GM12892 (cell line): ENCODE data around the gene HSPB6.

Experiments used
- DNase-seq: peaks from one replicate; pipeline ENCODE4 v3.0.0; 2011; ENCODE audit not compliant: insufficient read length
- FAIRE-seq: peaks from 2 replicates; lab custom pipeline; 2011; peaks lifted over from hg19 to GRCh38; lab: Jason Lieb, UNC
- POLR2A ChIP-seq: IDR thresholded peaks from 2 replicates; pipeline ENCODE4 v1.6.1; 2011; ENCODE audit warnings: low read depth, low read length, control low read depth
- POLR2AphosphoS5 ChIP-seq: IDR thresholded peaks from 2 replicates; pipeline ENCODE4 v1.6.1; 2011; ENCODE audit warnings: low read depth, low read length, control low read depth
- TAF1 ChIP-seq: IDR thresholded peaks from 2 replicates; pipeline ENCODE4 v1.6.1; 2011; ENCODE audit warnings: low read depth, mild to moderate bottlenecking, control low read depth, low read length, borderline replicate concordance

HSPB6 gene

DNA sequence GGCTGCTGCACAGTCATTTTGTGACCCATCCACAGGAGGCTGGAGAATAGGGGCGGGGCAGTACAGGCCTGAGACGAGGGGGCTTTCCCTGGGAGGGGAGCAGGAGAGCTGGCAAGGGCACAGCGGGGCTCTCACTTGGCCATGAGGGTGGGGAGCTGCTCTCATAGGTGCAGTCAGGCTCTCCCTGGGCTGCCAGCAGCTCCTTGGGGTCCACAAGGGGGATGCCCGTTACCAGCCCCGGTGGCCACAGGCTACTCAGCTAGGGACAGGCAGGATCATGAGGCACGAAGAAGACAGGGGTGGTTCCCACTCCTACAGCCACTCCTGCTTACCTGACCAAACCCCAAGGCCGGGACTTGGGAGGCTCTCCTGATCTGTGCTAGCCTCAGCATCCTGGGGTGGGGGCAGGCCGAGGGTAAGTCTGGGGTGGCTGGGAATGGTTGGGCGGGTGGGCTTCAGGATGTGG lies 35.0 kb upstream of the HSPB6 start:
- FAIRE-seq, result no peak
- TF ChIP-seq TAF1 (no peak), POLR2AphosphoS5 (no peak), POLR2A (no peak)
- no peak for DNase-seq

DNA sequence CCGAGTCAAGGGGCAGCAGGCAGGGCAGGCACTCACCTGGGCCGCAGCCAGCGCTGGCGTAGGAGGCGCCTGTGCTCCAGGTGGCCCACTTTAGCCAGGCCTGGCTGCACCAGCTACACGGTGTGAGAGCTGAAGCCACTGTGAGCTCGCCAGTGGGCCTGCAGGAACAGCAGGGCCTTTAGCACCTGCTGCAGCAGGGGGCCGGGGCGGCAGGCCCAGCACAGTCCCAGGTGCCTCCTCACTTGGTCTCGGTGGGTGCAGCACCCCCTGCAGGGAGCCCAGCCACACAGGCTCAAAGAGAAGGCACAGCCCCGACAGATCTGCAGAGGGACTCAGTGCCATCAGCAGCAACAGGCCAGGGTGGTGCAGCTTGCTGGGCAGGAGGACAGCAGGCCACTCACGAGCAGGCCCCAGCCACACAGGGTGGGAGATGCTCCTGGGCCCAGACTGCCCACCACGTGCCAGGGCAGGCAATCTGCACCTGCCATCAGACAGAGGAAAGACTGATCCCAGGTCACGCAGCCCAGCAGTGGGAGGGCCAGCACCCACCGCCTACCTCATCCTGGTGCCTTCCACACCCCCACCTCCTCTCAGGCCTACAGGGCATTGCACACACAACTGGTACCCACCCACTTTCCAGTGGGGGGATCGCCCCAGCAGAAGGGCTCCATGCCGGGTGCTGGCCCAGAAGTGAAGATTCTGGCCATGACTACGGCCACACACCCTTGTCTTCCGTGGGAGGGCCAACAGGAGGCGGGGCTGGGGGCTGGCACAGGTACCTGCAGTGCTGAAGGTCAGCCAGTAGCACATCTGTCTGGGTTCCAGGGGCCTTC lies 34.4 kb upstream of the HSPB6 start:
- FAIRE-seq, result no peak
- TF ChIP-seq TAF1, result no peak
- no peak for TF ChIP-seq POLR2AphosphoS5
- TF ChIP-seq POLR2A, result no peak
- DNase-seq, result no peak

DNA sequence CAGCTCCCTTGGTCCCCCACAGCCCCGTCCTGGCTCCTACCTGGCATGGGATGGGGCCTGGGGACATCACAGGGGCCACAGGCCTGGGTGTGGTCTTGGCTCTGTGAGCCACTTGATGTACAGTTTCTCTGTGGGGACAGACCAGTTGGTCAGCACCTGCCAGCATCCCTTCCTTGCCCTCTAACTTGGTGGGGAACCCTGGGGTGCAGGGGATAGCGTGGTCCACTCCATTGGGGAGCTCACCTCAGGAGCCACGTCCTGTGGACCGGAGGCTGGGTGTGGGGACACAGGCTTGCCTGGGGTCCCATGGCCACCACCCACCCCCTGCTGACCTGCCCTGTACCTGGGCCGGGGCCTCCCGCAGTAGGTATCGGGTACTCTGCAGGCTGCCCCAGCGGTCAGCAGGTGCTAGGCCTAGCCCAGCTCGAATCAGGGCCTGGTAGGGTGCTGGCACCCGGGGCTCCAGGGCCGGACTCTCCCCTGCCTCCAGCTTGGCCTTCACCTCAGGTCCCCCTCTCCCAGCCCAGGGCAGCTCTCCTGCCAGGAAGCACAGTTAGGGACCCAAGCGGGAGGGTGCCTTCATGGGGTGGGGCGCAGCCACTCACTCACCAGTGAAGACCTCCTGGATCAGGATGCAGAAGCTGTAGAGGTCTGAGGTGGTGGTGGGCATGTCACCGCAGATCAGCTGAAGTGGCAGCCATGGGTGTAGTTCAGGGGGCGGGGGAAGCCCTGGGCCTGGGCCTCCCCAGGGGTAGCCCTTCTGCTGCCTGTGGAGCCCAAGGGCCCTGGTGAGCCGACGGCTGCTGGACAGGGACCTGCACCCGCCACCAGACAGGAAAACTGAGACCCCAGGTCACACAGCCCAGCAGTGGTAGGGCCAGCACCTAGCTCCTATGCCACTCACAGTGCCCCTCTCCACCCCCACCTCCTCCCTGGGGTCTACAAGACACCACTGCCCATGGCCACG lies 33.4 kb upstream of the HSPB6 start:
- DNase-seq (no peak), FAIRE-seq (no peak)

DNA sequence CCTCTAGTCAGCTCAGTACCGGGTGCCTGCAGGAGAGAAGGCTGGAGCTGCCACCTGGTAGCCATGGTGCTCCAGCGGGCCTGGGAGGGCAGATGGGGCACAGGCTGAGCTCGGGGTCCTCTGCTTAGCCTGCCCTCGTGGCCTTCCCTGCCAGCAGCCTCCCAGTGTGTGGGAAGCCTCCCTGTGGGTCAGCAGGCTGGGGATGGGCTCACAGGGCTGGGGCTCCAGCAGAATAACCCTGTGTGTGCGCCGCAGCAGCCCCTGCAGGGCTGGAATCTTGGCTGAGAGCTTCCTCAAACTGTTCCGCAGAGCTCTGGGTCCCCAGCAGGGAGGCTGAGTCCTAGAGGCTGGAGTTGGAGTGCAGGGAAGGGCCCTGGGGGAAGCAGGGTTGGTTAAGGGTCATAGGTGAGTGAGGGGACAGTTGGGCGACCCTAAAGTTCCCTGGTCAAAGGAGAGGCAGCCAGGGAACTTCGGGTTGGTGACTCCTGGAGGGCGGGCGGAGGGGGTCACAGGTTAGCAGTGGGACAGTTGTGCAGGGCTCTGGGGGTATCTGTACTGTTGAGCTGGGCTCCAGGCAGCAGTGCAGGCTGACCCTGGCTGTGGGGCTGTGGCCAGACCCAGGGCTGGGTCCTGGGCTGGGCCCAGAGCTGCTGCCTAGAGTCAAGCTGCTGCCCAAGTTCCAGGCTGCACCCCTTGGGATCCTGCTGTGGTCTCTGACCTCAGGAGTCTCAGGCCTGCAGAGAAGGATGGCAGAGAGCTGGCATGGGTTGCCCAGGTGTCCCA lies 32.6 kb upstream of the HSPB6 start:
- FAIRE-seq (no peak), DNase-seq (no peak)
- TF ChIP-seq TAF1 (no peak), POLR2A (no peak), POLR2AphosphoS5 (no peak)

More for the DNA sequence above, 33.4 kb upstream of the HSPB6 start:
- TF ChIP-seq POLR2AphosphoS5 (no peak), TAF1 (no peak), POLR2A (no peak)

DNA sequence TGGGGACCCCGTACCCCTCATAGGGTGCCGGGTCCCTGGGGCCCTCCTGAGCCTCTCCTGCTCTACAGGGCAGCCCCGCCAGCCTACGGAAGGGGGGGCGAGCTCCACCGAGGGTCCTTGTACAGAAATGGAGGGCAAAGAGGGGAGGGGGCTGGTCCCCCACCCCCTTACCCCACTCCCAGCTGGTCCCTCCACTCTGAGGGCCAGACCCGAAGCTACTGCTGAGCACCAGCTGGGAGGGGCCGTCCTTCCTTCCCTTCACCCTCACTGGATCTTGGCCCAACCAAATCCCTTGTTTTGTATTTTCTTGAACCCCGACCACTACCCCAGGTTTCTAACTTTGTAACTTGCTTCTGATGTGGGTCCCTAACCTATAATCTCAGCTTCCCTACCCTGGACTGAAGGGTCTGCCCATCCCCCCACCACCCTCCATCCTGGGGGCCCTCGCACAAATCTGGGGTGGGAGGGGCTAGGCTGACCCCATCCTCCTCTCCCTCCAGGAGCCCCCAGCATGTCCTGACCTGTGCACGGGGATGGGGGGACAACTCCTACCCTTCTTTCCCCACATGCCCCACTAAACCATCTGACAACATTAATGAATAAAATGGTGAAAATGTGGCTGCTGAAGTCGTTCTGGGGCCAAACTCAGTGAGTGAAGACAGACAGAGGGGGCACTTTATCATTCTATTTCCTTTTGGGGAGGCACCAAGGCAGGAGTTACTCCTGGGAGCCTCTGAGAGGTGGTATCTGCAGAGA lies 31.6 kb upstream of the HSPB6 start:
- TF ChIP-seq TAF1, result no peak
- TF ChIP-seq POLR2AphosphoS5, result no peak
- TF ChIP-seq POLR2A, result no peak
- FAIRE-seq (no peak), DNase-seq (no peak)

DNA sequence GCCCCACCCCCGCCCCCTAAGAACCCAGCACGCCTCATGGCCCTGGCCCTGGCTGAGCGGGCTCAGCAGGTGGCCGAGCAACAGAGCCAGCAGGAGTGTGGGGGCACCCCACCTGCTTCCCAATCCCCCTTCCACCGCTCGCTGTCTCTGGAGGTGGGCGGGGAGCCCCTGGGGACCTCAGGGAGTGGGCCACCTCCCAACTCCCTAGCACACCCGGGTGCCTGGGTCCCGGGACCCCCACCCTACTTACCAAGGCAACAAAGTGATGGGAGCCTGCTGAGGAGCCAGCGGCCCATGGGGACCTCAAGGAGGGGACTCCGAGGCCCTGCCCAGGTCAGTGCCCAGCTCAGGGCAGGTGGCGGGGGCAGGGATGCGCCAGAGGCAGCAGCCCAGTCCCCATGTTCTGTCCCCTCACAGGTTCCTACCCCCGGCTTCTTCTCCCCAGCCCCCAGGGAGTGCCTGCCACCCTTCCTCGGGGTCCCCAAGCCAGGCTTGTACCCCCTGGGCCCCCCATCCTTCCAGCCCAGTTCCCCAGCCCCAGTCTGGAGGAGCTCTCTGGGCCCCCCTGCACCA lies 30.5 kb upstream of the HSPB6 start:
- TF ChIP-seq POLR2AphosphoS5 (no peak), POLR2A (no peak), TAF1 (no peak)
- DNase-seq, result no peak

DNA sequence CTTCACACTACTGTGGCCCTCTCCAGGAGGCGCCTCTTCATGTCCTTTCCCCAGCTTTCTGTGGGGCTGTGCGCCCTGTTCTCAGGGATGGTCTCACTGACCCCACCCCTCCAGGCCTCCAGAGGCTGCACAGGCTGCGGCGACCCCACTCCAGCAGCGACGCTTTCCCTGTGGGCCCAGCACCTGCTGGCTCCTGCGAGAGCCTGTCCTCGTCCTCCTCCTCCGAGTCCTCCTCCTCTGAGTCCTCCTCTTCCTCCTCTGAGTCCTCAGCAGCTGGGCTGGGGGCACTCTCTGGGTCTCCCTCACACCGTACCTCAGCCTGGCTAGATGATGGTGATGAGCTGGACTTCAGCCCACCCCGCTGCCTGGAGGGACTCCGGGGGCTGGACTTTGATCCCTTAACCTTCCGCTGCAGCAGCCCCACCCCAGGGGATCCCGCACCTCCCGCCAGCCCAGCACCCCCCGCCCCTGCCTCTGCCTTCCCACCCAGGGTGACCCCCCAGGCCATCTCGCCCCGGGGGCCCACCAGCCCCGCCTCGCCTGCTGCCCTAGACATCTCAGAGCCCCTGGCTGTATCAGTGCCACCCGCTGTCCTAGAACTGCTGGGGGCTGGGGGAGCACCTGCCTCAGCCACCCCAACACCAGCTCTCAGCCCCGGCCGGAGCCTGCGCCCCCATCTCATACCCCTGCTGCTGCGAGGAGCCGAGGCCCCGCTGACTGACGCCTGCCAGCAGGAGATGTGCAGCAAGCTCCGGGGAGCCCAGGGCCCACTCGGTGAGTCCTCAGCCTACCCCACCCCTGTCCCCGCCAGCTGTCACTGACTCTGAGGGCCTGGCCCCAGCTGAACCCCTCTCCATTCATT lies 29.7 kb upstream of the HSPB6 start:
- TF ChIP-seq TAF1 (no peak), POLR2A (no peak), POLR2AphosphoS5 (no peak)
- no peak for FAIRE-seq
- no peak for DNase-seq

More for the DNA sequence above, 30.5 kb upstream of the HSPB6 start:
- FAIRE-seq, result no peak

DNA sequence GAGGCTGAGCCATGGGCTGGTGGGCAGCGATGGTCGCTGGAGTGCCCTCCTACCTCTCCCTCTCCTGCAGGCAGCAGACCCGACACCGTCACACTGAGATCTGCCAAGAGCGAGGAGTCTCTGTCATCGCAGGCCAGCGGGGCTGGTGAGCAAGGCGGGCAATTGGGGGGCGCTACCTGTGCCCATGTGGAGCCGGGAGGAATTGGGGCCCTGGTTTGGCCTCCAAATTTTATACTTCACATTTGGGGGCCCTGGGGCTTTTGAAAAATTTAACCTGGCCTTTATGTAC lies 28.5 kb upstream of the HSPB6 start:
- TF ChIP-seq TAF1 (no peak), POLR2A (no peak), POLR2AphosphoS5 (no peak)
- DNase-seq, result no peak
- no peak for FAIRE-seq

DNA sequence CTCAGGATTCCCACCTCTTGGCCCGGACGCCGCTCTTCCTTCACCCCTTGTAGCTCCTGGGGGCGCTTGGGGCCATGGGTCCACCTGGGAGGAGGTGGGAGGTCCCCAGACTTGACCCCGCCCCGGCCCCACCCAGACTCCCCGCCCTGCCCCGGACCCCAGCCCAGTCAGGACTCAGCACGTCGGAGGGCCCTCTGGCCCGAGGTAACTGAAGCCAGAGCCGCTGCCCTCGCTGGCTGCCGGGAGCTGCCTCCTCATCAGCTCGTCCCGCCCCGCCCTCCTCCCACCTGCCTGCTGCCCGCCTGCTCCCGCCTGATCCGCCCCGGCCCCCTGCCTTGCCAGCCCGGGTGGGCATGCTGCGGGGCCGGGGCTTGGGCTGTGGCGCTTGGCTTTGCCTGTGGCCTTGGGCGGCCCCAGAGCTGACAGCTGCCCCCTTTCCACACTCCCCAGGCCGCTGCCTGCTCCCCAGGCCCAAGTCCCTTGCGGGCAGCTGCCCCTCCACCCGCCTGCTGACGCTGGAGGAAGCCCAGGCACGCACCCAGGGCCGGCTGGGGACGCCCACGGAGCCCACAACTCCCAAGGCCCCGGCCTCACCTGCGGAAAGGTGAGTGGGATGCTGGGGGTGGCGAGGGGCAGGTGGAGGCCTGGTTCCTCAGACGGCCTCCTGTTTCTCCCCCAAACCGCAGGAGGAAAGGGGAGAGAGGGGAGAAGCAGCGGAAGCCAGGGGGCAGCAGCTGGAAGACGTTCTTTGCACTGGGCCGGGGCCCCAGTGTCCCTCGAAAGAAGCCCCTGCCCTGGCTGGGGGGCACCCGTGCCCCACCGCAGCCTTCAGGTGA lies 27.9 kb upstream of the HSPB6 start:
- FAIRE-seq (no peak), DNase-seq (no peak)
- no peak for TF ChIP-seq TAF1
- TF ChIP-seq POLR2A, result no peak
- TF ChIP-seq POLR2AphosphoS5, result no peak
